Caco-2 (cell line): ENCODE results near the gene ACTG2. TPM values are rescaled to one million over a fixed set of nuclear protein-coding genes. Genes with fewer than 3 reads are reported as not detected.

Experiments used
- BruUV-seq: library from RNA; stranded (reverse); fragments of 400-500 nt; replicated peaks from 2 replicates; lab custom pipeline; 2021; lab: Mats Ljungman, UMichigan
- CTCF ChIA-PET: fragments of 300-600 bp; sonication (Branson Sonifier 250); formaldehyde crosslinking; loops from one replicate; lab custom pipeline; 2022; ENCODE audit warnings: antibody characterized with exemption; lab: Charles Lee
- POLR2A ChIA-PET: fragments of 300-600 bp; sonication (Branson Sonifier 250); formaldehyde crosslinking; loops from one replicate; lab custom pipeline; 2022; ENCODE audit warnings: antibody characterized with exemption; lab: Charles Lee
- DNase-seq, 2 experiments: peaks; one replicate each; pipeline versions ENCODE4 v3.0.0 to v3.0.0-alpha.2; 2020 to 2022
- H3K27me3 ChIP-seq: replicated peaks from 2 replicates; pipeline ENCODE4 v1.6.0; 2011; ENCODE audit warnings: low read length; ENCODE audit not compliant: control insufficient read depth, insufficient read depth
- H3K36me3 ChIP-seq: 2 replicates; pipeline ENCODE4 v1.5.1; 2011; ENCODE audit warnings: low read length; ENCODE audit not compliant: control insufficient read depth, insufficient read depth
- H3K4me1 ChIP-seq: fragments of 250-450 bp; sonication (Bioruptor Pico); 2 replicates; pipeline ENCODE4 v1.5.1; 2020; ENCODE audit warnings: mild to moderate bottlenecking
- H3K4me3 ChIP-seq: 2 replicates; pipeline ENCODE4 v1.5.1; 2011; ENCODE audit warnings: low read depth, mild to moderate bottlenecking, control low read depth, low read length
- H3K9me3 ChIP-seq: fragments of 250-450 bp; sonication (Bioruptor Pico); 2 replicates; pipeline ENCODE4 v1.5.1; 2020; ENCODE audit warnings: mild to moderate bottlenecking, moderate library complexity
- H3K27ac Mint-ChIP-seq: one replicate; pipeline ENCODE4 v1.8.0; 2022; ENCODE audit warnings: mixed read lengths; ENCODE audit not compliant: unreplicated experiment
- H3K27me3 Mint-ChIP-seq: one replicate; pipeline ENCODE4 v1.8.0; 2022; ENCODE audit warnings: mixed read lengths; ENCODE audit not compliant: insufficient read depth, unreplicated experiment
- H3K36me3 Mint-ChIP-seq: one replicate; pipeline ENCODE4 v1.8.0; 2022; ENCODE audit warnings: mild to moderate bottlenecking, mixed read lengths; ENCODE audit not compliant: insufficient read depth, unreplicated experiment
- H3K4me1 Mint-ChIP-seq: one replicate; pipeline ENCODE4 v1.8.0; 2022; ENCODE audit warnings: low read depth, mixed read lengths; ENCODE audit not compliant: unreplicated experiment
- H3K4me3 Mint-ChIP-seq: one replicate; pipeline ENCODE4 v1.8.0; 2022; ENCODE audit warnings: mild to moderate bottlenecking, moderate library complexity, mixed read lengths; ENCODE audit not compliant: unreplicated experiment
- H3K9me3 Mint-ChIP-seq: one replicate; pipeline ENCODE4 v1.8.0; 2022; ENCODE audit warnings: mixed read lengths; ENCODE audit not compliant: unreplicated experiment
- intact Hi-C: fragments of 100-400 bp; cut with micrococcal nuclease; formaldehyde crosslinking; loops from one replicate; pipeline ENCODE4 v1.10.0; 2022; ENCODE audit not compliant: unreplicated experiment
- total RNA-seq: library from RNA; stranded (reverse); gene quantifications from 2 replicates; pipeline ENCODE4 v1.2.3, GENCODE V29; 2022
- TF ChIP-seq, protein P1 (sequence below), 2 experiments: fragments of 200-600 bp in 1 of 2; IDR thresholded peaks; 1 replicate in 1 of 2; 2 replicates in 1 of 2; pipeline versions ENCODE4 v1.5.1 to v1.8.0; 2011 to 2022; ENCODE audit warnings: antibody characterized with exemption in 1 of 2, control low read depth in 1 of 2, inconsistent platforms in 1 of 2, low read depth in 1 of 2, low read length in 1 of 2, mild to moderate bottlenecking in 1 of 2, moderate library complexity in 1 of 2; ENCODE audit not compliant: insufficient read depth in 1 of 2, severe bottlenecking in 1 of 2, unreplicated experiment in 1 of 2

ACTG2 gene
- total RNA-seq, 1 experiment from 2014 or later = 2.6 TPM

DNA sequence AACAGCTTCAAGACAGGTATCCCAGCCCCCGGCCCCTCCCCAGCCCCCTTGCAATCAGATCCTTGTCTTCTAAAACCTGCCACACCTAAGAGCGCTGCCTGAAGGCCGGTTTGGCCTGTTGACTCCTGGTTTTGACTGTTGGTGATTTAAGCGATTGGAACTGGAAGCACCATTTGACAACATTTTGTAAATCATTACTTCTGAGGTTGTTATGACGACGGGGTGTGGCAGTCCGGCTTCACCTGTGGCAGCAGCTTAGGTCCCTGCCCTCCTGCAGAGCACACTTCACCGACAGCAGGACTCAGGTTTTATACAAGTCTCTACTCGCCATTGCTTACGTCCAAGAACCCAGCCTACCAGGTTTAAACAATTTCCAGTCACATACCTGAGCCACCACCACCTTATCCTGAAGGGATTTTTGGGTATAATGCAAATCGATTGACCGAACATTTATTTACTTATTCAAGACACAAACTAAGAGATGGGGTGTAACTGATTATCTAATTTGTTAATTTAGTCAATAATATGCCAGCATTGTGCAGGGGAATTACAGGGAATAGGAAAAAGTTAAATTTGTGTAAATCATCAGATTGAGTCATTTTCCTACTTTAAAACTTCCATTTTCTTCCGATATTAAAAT lies 33.2 kb downstream of the ACTG2 start:
- Mint-ChIP-seq H3K4me1 (peaks cover 21% of the 10 kb centered on the region), H3K27me3 (no peaks in the 10 kb centered on the region)
- TF ChIP-seq, protein P1, sequence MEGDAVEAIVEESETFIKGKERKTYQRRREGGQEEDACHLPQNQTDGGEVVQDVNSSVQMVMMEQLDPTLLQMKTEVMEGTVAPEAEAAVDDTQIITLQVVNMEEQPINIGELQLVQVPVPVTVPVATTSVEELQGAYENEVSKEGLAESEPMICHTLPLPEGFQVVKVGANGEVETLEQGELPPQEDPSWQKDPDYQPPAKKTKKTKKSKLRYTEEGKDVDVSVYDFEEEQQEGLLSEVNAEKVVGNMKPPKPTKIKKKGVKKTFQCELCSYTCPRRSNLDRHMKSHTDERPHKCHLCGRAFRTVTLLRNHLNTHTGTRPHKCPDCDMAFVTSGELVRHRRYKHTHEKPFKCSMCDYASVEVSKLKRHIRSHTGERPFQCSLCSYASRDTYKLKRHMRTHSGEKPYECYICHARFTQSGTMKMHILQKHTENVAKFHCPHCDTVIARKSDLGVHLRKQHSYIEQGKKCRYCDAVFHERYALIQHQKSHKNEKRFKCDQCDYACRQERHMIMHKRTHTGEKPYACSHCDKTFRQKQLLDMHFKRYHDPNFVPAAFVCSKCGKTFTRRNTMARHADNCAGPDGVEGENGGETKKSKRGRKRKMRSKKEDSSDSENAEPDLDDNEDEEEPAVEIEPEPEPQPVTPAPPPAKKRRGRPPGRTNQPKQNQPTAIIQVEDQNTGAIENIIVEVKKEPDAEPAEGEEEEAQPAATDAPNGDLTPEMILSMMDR (IDR thresholded peaks at IDR 0.05; ENCODE audit: insufficient read depth in 1 of 2, low read depth in 1 of 2, low read length in 1 of 2, severe bottlenecking in 1 of 2, unreplicated experiment in 1 of 2) = no peak

DNA sequence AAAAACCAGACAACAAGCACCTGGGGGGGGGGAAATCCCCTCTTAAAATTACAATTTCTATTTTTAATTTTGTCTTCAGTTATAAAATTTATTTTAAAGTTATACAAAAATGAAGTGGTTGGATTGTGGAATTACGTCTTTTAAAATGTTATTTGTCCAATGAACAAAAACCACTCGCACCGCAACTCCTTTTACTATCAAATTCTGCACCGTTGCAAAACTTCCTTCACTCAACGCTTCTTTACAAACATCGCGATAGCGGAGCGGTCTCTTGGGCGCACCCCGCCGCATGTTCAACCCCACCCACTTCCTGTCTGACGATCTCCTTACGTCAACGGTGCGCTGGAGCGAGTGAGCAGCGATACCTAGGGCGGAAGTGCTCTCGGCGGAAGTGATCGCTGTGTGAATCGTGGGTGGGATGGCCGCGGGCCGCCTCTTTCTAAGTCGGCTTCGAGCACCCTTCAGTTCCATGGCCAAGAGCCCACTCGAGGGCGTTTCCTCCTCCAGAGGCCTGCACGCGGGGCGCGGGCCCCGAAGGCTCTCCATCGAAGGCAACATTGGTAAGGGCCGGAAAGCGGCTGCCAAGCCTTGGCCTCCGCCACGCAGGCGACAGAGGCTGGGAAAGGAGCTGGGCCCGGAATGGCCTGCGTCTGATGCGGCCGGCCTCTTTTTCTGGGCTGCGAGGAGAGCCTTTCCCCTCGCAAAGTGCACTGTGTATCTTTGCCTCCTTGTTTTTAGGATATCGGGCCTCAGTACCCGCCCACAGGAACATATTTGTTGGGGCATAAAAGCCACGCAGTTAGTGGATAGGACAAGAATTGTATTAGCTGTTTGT lies 33.9 kb downstream of the ACTG2 start, which contains the start of gene DGUOK:
DGUOK (plus strand) TSS at position 388 of the 835 bp plus-strand sequence; CDS start at position 419, 31 bp downstream.
- H3K27me3 Mint-ChIP-seq = no peaks in the 10 kb centered on the region
- POLR2A ChIA-PET = interaction anchor here (0.5 to 1.0 kb wide), 5 partner anchors 84 to 289 kb away, joined by 3 to 7 read pairs (median 5); partner anchors contain the start of genes STAMBP and TPRKB

More for the DNA sequence above, 33.2 kb downstream of the ACTG2 start:
- CTCF ChIA-PET = no interaction called here
- H3K27ac Mint-ChIP-seq = peak overlapping the region; percentile 93
- POLR2A ChIA-PET = no interaction called here
- intact Hi-C loops = loop anchor here (1.0 to 10.0 kb wide), 2 partner anchors 57 to 199 kb away; no protein-coding TSS in a partner anchor
- Histone ChIP-seq H3K27me3 (no peaks in the 10 kb centered on the region), H3K36me3 (no peaks in the 10 kb centered on the region), H3K4me1 (no peaks in the 10 kb centered on the region; the same call in 1 of the 2 replicates), H3K9me3 (no peaks in the 10 kb centered on the region), H3K4me3 (peak overlapping the region; percentile 84)
- peak overlapping the region; percentile 89 for H3K4me3 Mint-ChIP-seq
- BruUV-seq = TSS peak; percentile 94
- peak; percentile 80 to 85 for DNase-seq
- H3K36me3 Mint-ChIP-seq = peaks cover 7% of the 10 kb centered on the region
- no peaks in the 10 kb centered on the region for H3K9me3 Mint-ChIP-seq

More for the DNA sequence above, 33.9 kb downstream of the ACTG2 start, which contains the start of gene DGUOK:
- intact Hi-C loops = loop anchor here (1.0 to 10.0 kb wide), 2 partner anchors 57 to 198 kb away; no protein-coding TSS in a partner anchor
- TF ChIP-seq, protein P1 (IDR thresholded peaks at IDR 0.05; ENCODE audit: insufficient read depth in 1 of 2, low read depth in 1 of 2, low read length in 1 of 2, severe bottlenecking in 1 of 2, unreplicated experiment in 1 of 2) = no peak
- Histone ChIP-seq H3K4me3 (peak within 1 kb of the TSS; percentile 84), H3K36me3 (no peaks in the 10 kb centered on the region), H3K4me1 (no peaks in the 10 kb centered on the region; the same call in 1 of the 2 replicates), H3K27me3 (no peaks in the 10 kb centered on the region), H3K9me3 (no peaks in the 10 kb centered on the region)
- peak within 1 kb of the TSS; percentile 93 for H3K27ac Mint-ChIP-seq
- peaks cover 21% of the 10 kb centered on the region for H3K4me1 Mint-ChIP-seq
- DNase-seq = peak; percentile 97 to 98
- H3K4me3 Mint-ChIP-seq = peak within 1 kb of the TSS; percentile 89
- peaks cover 9% of the 10 kb centered on the region for H3K36me3 Mint-ChIP-seq
- no TSS peak for BruUV-seq
- no peaks in the 10 kb centered on the region for H3K9me3 Mint-ChIP-seq
- CTCF ChIA-PET = interaction anchor here (1.2 kb wide), 2 partner anchors 103 to 194 kb away, joined by 3 to 5 read pairs; no protein-coding TSS in a partner anchor
